Stimulated activated CD4-positive, alpha-beta T cell treated with anti-CD3 and anti-CD28 coated beads, Interleukin-1b, Interleukin-23, amount 100 ng/mL, for 4 hours (primary cell): ENCODE data around the gene BACH2.
"Not testable (repeated sequence)": the region's sequence is repeated elsewhere in the genome, so short reads cannot be mapped to it uniquely, and the experiment has no call there.

ENCODE experiments used
- DNase-seq, 2 donors: peaks; one replicate each; pipeline ENCODE4 v3.0.0-alpha.2; 2020; ENCODE audit warnings: low read depth in 2 of 2

BACH2 gene

GRCh38 chr6:90184334-90185298 lies 112.0 kb downstream of the BACH2 start:
- no peak for DNase-seq

- DNase-seq = no peak
These were observed 112.9 kb downstream of the BACH2 start for GRCh38 chr6:90183587-90184333.

- DNase-seq = no peak
These were observed 116.1 kb downstream of the BACH2 start for GRCh38 chr6:90180526-90180925.

- no peak for DNase-seq
These were observed 117.2 kb downstream of the BACH2 start for GRCh38 chr6:90179190-90180169.

- no peak for DNase-seq
These were observed 118.2 kb downstream of the BACH2 start for GRCh38 chr6:90178384-90178855.

GRCh38 chr6:90177544-90178383 lies 118.9 kb downstream of the BACH2 start:
- no peak for DNase-seq

- peak; percentile 39 to 42 for DNase-seq
These were observed 120.8 kb downstream of the BACH2 start for GRCh38 chr6:90175627-90176538.

- DNase-seq = no peak
These were observed 123.2 kb downstream of the BACH2 start for GRCh38 chr6:90173262-90173925.

GRCh38 chr6:90170601-90171000 lies 126.0 kb downstream of the BACH2 start:
- DNase-seq = no peak

GRCh38 chr6:90169374-90169773 lies 127.3 kb downstream of the BACH2 start:
- DNase-seq = no peak

GRCh38 chr6:90168693-90169131 lies 127.9 kb downstream of the BACH2 start:
- DNase-seq = no peak

GRCh38 chr6:90167514-90168379 lies 128.9 kb downstream of the BACH2 start:
- no peak for DNase-seq

- not testable (repeated sequence) for DNase-seq
These were observed 130.3 kb downstream of the BACH2 start for GRCh38 chr6:90166155-90166924.

- DNase-seq = no peak
These were observed 133.8 kb downstream of the BACH2 start for GRCh38 chr6:90162648-90163387.

GRCh38 chr6:90160013-90160412 lies 136.6 kb downstream of the BACH2 start:
- DNase-seq = no peak

- DNase-seq = no peak
These were observed 137.2 kb downstream of the BACH2 start for GRCh38 chr6:90159452-90159851.
